SU-DHL-6 (cell line): ENCODE measurements around the gene DOCK9.

ENCODE experiments used
- CTCF ChIP-seq: fragments of 200-600 bp; sonication (generic); IDR thresholded peaks from one replicate; pipeline ENCODE4 v1.5.1; 2017; ENCODE audit warnings: antibody characterized with exemption, mild to moderate bottlenecking, low read length, moderate library complexity; ENCODE audit not compliant: insufficient read depth, poor library complexity, severe bottlenecking
- EZH2phosphoT487 ChIP-seq: fragments of 200-600 bp; sonication (generic), shearing (Covaris generic); conservative IDR thresholded peaks from 2 replicates; pipeline ENCODE4 v1.6.1; 2018; ENCODE audit warnings: mild to moderate bottlenecking, antibody characterized with exemption, low read length, moderate library complexity, mixed read lengths

- TF ChIP-seq CTCF (no peak), EZH2phosphoT487 (no peak)
Observed at GRCh38 chr13:98851276-98851675, 126.6 kb downstream of the DOCK9 start.
